Stomach (tissue), 9 donors: Measurements from ENCODE around the gene ADGRA1. TPM values are rescaled to one million over a fixed set of nuclear protein-coding genes. Genes with fewer than 3 reads are reported as not detected.

Source experiments
- DNase-seq, 2 donors: peaks; one replicate each; pipeline versions ENCODE4 v3.0.0 to v3.0.0-alpha.2; 2013 to 2019
- H3K27ac ChIP-seq, 5 donors: fragments of 200-600 bp in 4 of 5; sonication (generic) in 4 of 5; one replicate each; pipeline ENCODE4 v1.5.1; 2013 to 2019; ENCODE audit warnings: mild to moderate bottlenecking in 1 of 5, moderate library complexity in 1 of 5
- H3K27me3 ChIP-seq, 3 donors: fragments of 200-600 bp; sonication (generic); one replicate each; pipeline ENCODE4 v1.5.1; 2017 to 2019; ENCODE audit warnings: mixed run types in 1 of 3
- H3K36me3 ChIP-seq, 4 donors: fragments of 200-600 bp; sonication (generic); 1 replicate in 3 of 4; 2 replicates in 1 of 4; pipeline ENCODE4 v1.5.1; 2016 to 2019
- H3K4me1 ChIP-seq, 4 donors: fragments of 200-600 bp; sonication (generic); one replicate each; pipeline ENCODE4 v1.5.1; 2016 to 2019
- H3K4me3 ChIP-seq, 4 donors: fragments of 200-600 bp; sonication (generic) in 3 of 4; one replicate each; pipeline ENCODE4 v1.5.1; 2016 to 2019; ENCODE audit warnings: mild to moderate bottlenecking in 1 of 4
- H3K9me3 ChIP-seq, 4 donors: fragments of 200-600 bp; sonication (generic); one replicate each; pipeline ENCODE4 v1.5.1; 2016 to 2019
- EP300 ChIP-seq: sonication (generic); formaldehyde crosslinking; IDR thresholded peaks from one replicate; pipeline ENCODE4 v1.6.1; 2017; ENCODE audit warnings: antibody characterized with exemption
- POLR2A ChIP-seq, 4 donors: fragments of 450-650 bp; IDR thresholded peaks; one replicate each; pipeline ENCODE4 v1.6.1; 2016; ENCODE audit warnings: antibody characterized with exemption in 4 of 4, control low read depth in 2 of 4, mild to moderate bottlenecking in 1 of 4, moderate library complexity in 1 of 4
- POLR2AphosphoS5 ChIP-seq, 3 donors: sonication (generic); formaldehyde crosslinking; IDR thresholded peaks; one replicate each; pipeline ENCODE4 v1.6.1; 2016; ENCODE audit warnings: antibody characterized with exemption in 3 of 3
- WGBS, 5 donors: extraction: QIAGEN DNeasy Blood & Tissue Kit in 3 of 5; methylation state at CpG; one replicate each; pipeline versions ENCODE4 v1.1.5 to v1.1.7; 2013 to 2018; 5-methylcytosine and 5-hydroxymethylcytosine counted together
- intact Hi-C: fragments of 100-400 bp; cut with DNase I; formaldehyde crosslinking; loops from one replicate; pipeline ENCODE4 v1.15.1; 2023; ENCODE audit warnings: low total_unique reads
- polyA plus RNA-seq, 3 donors: library from polyadenylated mRNA; stranded (reverse); fragments of 200-250 nt; gene quantifications; one replicate each; pipeline ENCODE4 v1.2.3, GENCODE V29; 2013
- total RNA-seq, 5 donors: library from RNA; depleted of rRNA; stranded (reverse); fragments of >200 nt; gene quantifications; one replicate each; pipeline versions ENCODE4 v1.1.0 to v1.2.3, GENCODE V29; 2014 to 2016
- TF ChIP-seq, protein P1 (sequence below), 7 experiments: fragments of 450-650 bp in 4 of 7; fragments of 200-600 bp in 3 of 7; sonication (generic) in 3 of 7; IDR thresholded peaks; one replicate each; pipeline ENCODE4 v1.5.1; 2016 to 2019; ENCODE audit warnings: antibody characterized with exemption in 7 of 7, control low read depth in 2 of 7, mild to moderate bottlenecking in 1 of 7
- donor health status: healthy with polysubstance abuse.
- donor health status: Bipolar disorder and iron deficiency.
- donor health status: healthy.

Gene ADGRA1
- total and polyA plus RNA-seq, 8 donors: under 0.01 to 0.73 (median 0.14) TPM; not detected in 5

DNA sequence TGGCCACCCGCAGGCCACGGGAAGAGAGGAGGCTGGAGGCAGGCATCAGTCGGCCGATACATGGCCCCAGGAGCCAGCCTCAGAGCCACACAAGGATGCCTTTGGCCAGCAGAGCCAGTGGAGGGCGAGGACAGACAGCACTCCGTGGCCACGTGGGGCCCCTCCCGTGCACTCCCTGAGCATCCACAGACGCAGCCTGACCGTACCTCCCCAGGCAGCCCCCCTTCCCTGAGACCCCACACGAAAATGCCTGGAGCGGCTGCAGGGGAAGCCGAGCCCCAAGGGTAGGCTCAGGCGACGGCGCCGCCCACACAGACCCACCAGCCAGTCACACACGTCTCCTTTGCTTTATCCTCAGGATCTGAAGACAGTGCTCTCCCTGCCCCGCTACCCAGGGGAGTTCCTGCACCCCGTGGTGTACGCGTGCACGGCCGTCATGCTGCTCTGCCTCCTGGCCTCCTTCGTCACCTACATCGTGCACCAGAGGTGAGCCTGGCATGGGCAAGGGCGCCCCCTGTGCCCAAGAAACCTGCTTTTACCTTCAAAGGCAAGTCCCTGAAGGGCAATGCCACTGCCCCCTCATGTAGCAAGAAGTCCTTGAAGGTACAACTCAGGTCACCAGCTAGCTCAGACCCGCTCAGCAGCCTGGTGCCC, 9.0 kb downstream of the ADGRA1 start:
- peaks cover 0 to 82% (median 27%) of the 10 kb centered on the region in 3 donors for H3K27me3 ChIP-seq
- 49 to 67% (median 51%) methylated on average over 18 to 28 of the region's 28 CpGs for WGBS, 5 donors
- H3K4me3 ChIP-seq: no peak overlapping the region
- no peak overlapping the region for H3K27ac ChIP-seq
- TF ChIP-seq, protein P1, sequence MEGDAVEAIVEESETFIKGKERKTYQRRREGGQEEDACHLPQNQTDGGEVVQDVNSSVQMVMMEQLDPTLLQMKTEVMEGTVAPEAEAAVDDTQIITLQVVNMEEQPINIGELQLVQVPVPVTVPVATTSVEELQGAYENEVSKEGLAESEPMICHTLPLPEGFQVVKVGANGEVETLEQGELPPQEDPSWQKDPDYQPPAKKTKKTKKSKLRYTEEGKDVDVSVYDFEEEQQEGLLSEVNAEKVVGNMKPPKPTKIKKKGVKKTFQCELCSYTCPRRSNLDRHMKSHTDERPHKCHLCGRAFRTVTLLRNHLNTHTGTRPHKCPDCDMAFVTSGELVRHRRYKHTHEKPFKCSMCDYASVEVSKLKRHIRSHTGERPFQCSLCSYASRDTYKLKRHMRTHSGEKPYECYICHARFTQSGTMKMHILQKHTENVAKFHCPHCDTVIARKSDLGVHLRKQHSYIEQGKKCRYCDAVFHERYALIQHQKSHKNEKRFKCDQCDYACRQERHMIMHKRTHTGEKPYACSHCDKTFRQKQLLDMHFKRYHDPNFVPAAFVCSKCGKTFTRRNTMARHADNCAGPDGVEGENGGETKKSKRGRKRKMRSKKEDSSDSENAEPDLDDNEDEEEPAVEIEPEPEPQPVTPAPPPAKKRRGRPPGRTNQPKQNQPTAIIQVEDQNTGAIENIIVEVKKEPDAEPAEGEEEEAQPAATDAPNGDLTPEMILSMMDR (IDR thresholded peaks at IDR 0.05): no peak
- no peak for TF ChIP-seq POLR2AphosphoS5 (IDR thresholded peaks at IDR 0.05)
- TF ChIP-seq POLR2A (IDR thresholded peaks at IDR 0.05): no peak
- TF ChIP-seq EP300: no peak
- H3K4me1 ChIP-seq: peaks cover 0 to 11% (median 4%) of the 10 kb centered on the region in 4 donors
- no peaks in the 10 kb centered on the region for H3K36me3 ChIP-seq
- H3K9me3 ChIP-seq: no peaks in the 10 kb centered on the region
- no peak for DNase-seq
- intact Hi-C loops: no loop called here

DNA sequence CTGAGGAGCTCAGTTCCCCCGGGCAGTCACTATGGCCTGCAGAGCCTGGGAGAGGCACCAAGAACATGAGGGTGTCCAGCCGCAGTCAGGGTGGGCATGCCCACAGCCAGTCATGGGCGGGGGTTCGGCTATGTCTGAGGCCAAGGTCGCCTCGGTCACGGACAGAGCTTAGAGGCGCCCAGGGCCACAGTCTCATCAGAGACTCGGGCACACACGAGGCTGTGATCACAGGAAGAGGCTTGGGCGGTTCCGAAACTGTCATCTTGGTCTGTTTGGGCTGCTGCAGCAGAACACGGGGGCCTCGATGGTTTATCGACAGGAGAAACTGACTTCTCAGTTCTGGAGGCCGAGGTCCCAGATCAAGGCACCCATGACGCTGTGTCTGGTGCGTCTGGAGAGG, 9.7 kb downstream of the ADGRA1 start:
- Histone ChIP-seq H3K27ac (no peak overlapping the region), H3K36me3 (no peaks in the 10 kb centered on the region), H3K4me1 (peaks cover 0 to 11% (median 4%) of the 10 kb centered on the region in 4 donors), H3K9me3 (no peaks in the 10 kb centered on the region), H3K27me3 (peaks cover 0 to 85% (median 27%) of the 10 kb centered on the region in 3 donors), H3K4me3 (no peak overlapping the region)
- DNase-seq: no peak
- intact Hi-C loops: no loop called here
- 82 to 90% (median 87%) methylated on average over 13 to 18 of the region's 18 CpGs for WGBS, 5 donors
- no peak for TF ChIP-seq POLR2A (IDR thresholded peaks at IDR 0.05)

DNA sequence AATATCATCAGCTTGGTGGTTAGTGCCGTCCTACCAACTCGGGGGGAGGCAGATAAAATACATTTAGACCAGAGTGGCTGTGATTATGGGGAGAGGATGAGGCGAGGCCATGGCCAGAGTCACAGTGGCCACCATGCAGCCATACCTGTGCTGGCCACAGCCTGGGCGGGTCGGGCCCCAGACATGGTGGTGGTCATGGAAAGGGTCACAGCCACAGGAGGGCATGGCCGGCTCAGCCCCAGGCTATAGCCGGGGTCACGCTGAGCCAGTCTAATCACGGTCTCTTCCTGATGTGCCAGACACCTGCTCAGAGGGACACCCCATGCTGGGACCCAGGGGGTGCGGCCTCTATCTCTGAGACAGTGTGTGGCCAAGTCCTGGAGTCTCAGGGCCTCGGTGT, 10.2 kb downstream of the ADGRA1 start:
- 77 to 85% (median 83%) methylated on average over 4 to 11 of the region's 11 CpGs for WGBS, 5 donors
- intact Hi-C loops: no loop called here
- TF ChIP-seq, protein P1 (IDR thresholded peaks at IDR 0.05): no peak
- TF ChIP-seq POLR2A (IDR thresholded peaks at IDR 0.05) (no peak), POLR2AphosphoS5 (IDR thresholded peaks at IDR 0.05) (no peak), EP300 (no peak)

GRCh38 chr10:133098426-133099124, 10.9 kb downstream of the ADGRA1 start:
- no peak overlapping the region for H3K4me3 ChIP-seq
- no peak for TF ChIP-seq POLR2A (IDR thresholded peaks at IDR 0.05)
- no peak for TF ChIP-seq EP300
- no peak for TF ChIP-seq POLR2AphosphoS5 (IDR thresholded peaks at IDR 0.05)
- TF ChIP-seq, protein P1 (IDR thresholded peaks at IDR 0.05): no peak
- intact Hi-C loops: no loop called here
- no peaks in the 10 kb centered on the region for H3K36me3 ChIP-seq
- no peak for DNase-seq
- WGBS, 5 donors: 76 to 81% (median 78%) methylated on average over 37 to 44 of the region's 44 CpGs
- H3K4me1 ChIP-seq: peaks cover 0 to 11% (median 4%) of the 10 kb centered on the region in 4 donors
- no peak overlapping the region for H3K27ac ChIP-seq
- no peaks in the 10 kb centered on the region for H3K9me3 ChIP-seq
- peaks cover 0 to 97% (median 27%) of the 10 kb centered on the region in 3 donors for H3K27me3 ChIP-seq

More for the DNA sequence above, 10.2 kb downstream of the ADGRA1 start:
- Histone ChIP-seq H3K4me1 (peaks cover 0 to 11% (median 4%) of the 10 kb centered on the region in 4 donors), H3K27me3 (peaks cover 0 to 91% (median 27%) of the 10 kb centered on the region in 3 donors), H3K27ac (no peak overlapping the region), H3K4me3 (no peak overlapping the region), H3K9me3 (no peaks in the 10 kb centered on the region), H3K36me3 (no peaks in the 10 kb centered on the region)
- no peak for DNase-seq
